GM21528 (cell line): Measurements from ENCODE around the gene CYP26C1.

Source experiments
- ATAC-seq: cut with Tn5 transposase; IDR thresholded peaks from one replicate; pipeline ENCODE4 v1.9.1; 2021; ENCODE audit warnings: mild to moderate bottlenecking, moderate library complexity; ENCODE audit not compliant: unreplicated experiment, low FRiP score

CYP26C1 gene

DNA sequence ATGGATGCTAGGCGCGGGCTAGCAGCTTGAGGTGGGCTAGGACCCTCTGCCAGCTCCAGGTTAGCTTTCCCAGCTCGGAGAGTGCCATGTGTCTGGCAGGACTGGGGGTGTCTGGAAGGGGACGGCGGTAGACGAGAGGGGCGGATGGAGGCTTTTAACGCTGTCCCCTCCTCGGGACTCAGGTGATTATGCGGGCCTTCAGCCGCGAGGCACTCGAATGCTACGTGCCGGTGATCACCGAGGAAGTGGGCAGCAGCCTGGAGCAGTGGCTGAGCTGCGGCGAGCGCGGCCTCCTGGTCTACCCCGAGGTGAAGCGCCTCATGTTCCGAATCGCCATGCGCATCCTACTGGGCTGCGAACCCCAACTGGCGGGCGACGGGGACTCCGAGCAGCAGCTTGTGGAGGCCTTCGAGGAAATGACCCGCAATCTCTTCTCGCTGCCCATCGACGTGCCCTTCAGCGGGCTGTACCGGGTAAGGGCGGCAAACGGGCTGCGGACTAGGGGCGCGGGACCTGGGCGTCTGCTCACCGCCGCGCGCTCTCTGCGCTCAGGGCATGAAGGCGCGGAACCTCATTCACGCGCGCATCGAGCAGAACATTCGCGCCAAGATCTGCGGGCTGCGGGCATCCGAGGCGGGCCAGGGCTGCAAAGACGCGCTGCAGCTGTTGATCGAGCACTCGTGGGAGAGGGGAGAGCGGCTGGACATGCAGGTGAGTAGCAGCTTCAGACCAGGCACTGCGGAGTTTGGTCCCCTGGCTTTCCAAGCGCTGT lies 14.2 kb downstream of the CYP26C1 start:
- no peak for ATAC-seq

DNA sequence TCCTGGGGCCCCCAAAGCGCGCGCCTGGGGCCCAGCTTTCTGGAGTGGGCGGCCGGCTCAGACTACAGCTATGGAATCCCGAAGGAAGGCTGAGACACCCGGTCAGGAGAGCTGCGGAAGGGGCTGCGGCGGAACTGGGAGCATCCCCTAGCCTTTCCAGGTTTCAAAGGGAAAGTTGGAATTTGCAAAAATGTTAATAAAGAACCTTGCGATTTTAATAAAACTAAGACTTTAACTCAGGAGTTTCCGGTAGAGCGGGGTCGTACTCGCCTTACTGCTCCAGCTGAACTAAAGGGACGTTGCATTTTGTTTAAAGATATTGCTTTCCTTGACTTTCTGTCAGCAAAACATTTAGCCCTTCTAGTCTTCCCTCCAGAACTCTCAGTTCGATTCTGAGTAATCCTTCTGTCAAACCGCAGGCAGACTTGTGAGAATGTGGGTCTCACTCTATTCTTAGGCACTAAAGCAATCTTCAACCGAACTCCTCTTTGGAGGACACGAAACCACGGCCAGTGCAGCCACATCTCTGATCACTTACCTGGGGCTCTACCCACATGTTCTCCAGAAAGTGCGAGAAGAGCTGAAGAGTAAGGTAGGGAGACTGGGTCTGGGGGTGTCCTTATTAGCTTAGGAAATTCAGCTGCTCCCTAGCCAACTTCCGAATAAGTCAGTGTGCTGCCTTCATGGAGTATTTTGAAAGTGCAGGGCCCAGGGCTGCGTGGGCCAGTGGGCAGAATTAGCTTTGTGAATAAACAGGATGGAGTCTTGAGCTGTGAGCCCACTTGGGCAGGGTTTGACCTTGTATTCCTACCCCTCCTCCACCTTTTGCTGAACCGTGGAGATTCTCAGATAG lies 15.0 kb downstream of the CYP26C1 start:
- ATAC-seq = no peak

DNA sequence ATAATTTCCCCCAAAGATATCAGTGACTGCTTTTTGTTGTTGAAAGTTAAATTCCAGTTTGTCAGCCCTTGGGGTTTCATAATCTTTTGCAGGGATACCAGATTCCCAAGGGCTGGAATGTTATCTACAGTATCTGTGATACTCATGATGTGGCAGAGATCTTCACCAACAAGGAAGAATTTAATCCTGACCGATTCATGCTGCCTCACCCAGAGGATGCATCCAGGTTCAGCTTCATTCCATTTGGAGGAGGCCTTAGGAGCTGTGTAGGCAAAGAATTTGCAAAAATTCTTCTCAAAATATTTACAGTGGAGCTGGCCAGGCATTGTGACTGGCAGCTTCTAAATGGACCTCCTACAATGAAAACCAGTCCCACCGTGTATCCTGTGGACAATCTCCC lies 16.3 kb downstream of the CYP26C1 start:
- no peak for ATAC-seq

DNA sequence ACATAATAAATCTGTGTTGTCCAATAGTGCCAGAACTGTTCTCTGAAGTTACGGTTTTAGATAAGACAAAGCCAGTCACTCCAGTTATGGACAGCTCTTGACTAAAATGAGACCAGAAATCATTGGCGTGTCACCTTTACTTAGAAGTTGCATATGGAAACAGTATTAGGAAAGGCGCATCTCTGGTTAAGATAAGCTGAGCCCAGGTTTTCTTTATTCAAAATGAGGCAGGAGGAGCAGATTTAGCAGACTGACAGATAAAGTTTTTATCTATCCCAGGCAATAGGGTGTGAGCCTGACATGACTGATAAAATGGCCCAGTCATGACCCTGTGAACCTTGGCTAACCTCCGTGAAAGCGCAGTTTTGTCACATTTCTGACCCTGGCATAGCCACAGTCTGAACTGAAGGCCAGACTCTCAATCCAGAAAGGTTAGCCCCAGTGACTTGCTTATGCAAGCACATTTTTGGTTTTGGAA lies 17.3 kb downstream of the CYP26C1 start:
- ATAC-seq = no peak

DNA sequence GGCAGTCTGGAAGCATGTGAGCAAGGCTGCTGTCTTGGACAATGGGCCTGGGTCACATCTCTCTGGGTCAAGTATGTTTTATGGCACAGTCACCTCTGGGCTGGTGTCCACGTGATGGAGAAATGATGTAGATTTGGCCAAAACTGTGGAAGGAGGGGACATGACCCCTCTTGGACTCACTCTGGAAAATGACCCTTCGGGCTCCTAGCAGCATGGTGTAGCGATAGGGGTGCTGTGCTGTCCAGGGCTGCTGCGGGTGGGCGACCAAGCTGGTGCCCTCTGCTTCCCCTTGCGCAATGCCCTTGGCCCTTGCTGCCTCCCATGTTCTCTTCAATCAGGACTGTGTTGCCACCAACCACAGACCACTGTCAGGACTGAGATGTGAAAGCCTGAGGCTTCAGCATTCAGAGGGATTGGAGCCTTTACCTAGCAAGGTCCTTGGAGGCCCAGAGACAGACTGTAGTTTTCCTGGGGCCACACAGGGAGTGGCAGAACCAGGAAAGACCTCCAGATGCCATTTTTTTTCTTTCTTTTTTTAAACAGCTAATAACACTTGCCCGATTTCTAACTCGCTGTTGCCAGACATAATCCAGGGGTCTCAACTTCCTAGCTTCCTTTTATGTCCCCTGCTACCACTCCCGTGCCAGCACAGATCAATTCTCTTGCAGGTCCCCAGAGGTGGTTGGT lies 19.2 kb downstream of the CYP26C1 start:
- ATAC-seq = no peak

DNA sequence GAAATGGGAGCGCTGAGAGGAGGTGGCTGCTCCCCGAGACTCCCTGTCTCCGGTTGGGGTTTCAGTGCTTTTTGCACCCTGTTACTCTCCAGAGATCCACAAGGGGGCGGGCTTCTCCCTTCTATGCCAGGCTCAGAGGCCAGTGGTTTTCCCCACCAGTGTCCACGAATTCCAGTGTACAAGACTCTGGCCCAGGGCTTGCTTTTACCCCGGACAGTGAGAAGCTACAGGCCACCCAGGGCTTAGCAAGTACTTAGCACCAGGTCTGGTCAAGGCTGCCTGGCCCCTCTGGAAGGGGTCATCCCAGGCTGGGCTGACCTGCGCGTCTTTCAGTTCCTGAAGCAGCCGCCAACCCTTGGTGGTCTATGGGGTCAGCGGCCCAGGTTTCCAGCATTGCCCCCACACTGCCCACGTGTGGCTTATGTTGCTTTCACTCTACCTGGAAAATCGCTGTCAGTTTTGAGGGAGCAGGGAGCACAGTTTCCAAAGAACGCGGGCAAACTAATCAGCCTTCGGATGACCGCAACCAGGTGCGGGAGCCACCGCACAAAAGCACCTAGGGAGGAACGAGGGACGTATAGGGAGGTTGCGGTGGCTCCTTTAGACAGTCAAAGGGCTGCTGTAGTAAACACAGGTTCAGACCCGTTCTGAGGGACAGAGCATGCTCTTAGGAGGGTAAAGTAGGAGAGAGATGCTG lies 19.9 kb downstream of the CYP26C1 start:
- no peak for ATAC-seq

DNA sequence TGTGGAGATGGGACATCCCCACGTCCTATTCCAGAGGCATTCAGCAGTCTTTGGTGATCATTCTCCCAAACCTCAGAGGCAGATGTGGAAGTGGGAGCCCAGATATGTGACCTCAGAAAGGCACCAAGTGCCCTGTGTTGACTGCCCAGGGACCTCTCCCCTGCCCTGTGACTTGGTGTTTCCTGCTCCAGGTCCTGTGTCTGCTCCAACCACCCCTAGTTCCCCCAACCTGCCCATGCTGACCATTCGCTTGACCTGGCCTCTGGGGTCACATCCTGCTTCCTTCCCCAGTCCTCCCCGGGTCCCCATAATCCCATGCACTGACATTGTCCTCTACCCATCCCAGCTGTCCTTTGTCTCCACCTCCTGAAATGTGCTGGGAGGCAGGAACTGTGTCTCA lies 20.7 kb downstream of the CYP26C1 start:
- no peak for ATAC-seq

DNA sequence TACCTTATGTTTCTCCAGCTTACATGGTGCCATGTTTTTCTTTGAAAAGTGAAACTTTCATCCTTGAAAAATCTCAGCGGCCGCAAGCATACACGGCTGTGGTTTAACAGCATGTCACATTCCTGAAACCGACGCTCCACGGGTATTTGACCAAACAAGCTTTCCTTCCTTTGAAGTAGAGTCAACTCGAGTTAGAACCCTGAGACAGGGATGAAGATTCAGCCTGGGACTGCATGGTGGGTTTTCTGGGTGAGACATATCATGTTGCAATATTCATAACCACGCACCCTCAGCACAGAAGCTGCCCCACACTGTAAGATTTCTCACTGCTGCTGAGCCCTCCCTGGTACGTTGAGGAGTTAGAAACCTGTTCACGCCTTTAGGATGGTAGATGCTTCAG lies 21.2 kb downstream of the CYP26C1 start:
- ATAC-seq = no peak

DNA sequence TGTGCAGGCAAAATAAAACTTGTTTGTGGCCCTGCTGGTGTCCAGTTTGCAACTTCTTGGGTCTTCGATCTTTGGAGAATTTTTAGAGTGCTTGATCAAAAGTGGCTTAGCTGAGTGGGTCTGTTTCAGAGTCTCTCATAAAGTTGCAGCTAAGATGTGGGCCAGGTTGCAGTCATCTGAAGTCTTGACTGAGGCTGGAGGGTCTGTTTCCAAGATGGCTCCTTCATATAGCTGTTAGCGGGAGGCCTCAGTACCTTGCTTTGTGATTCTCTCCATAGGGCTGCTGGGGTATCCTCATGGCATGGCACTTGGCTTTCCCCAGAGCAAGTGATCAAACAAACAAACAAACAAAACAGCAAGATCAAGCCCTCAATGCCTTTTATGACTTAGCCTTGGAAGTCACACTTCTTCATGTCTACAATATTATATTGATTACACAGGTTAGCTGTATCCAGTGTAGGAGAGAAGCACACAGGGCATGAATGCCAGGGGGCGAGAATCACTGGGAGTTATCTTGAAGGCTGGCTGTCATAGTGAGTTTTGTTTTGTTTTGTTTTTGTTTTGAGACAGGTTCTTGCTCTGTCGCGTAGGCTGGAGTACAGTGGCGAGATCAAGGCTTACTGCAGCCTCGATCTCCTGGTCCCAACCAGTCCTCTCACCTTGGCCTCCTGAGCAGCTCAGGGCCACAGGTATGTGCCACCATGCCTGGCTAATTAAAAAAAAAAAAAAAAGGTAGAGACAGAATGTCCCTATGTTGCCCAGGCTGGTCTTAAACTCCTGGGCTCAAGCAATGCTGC lies 23.3 kb downstream of the CYP26C1 start:
- ATAC-seq = no peak

DNA sequence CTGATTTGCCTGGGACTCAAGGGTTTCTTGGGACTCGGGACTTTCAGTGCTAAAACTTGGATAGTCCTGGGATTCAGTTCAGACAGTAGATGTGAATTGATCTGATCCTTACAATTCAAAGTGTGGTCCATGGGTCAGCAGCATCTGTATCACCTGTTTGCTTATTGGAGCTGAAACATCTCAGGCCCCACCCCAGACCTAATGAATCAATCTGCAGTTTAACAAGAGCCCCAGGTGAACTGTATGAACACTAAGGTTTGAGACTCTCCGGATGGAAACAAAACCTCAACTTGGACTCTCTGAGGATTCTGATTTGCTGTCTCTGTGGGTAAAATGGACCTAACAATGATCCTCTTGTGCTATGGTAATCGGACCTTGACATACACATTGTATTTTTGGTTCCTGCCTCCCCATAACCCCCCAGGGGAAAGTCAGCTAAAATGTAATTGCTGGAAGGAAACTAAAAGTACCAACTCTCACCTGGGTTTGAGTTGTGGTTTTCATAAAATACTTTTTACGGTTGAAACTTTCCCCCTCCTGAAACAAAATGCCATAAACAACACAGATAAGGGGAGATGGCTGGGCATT lies 24.8 kb downstream of the CYP26C1 start:
- no peak for ATAC-seq

DNA sequence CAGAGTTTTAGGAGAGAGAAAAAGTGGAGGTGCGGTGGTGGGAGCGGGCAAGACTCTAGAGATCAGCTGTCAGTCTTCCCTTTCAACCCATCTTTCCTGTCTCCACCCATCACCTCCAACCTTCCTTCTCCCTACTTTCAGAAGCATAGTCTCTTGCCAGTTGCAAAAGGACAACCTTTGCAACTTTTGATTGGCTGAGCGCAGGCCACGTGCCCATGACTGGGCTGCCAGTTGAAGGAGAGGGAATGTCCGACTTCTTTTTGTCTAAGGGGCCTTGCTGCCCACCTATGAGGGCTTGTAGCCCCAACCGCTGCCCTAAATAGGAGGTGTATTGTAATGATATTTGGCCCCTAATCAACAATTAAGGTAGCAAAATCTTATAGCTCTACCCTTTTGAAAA lies 25.7 kb downstream of the CYP26C1 start:
- ATAC-seq = no peak

DNA sequence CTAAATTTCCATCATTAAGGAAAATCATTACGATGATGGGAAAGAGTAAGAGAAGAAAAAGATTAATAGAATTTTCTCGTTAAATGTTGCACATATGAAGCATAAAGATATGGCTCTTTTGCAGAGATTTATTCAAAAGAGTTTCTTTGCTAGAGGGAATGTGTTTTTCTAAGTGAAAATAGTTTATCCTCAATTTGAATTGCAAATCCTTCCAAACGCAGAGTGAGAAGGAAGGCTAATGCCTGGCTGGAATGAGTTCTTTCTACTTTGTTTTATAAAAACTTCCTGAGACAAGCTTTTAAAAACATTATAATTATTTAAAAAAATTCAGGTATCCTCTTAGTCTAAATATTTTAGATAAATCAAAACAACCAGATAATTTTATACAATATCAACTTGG lies 27.2 kb downstream of the CYP26C1 start:
- ATAC-seq = no peak

DNA sequence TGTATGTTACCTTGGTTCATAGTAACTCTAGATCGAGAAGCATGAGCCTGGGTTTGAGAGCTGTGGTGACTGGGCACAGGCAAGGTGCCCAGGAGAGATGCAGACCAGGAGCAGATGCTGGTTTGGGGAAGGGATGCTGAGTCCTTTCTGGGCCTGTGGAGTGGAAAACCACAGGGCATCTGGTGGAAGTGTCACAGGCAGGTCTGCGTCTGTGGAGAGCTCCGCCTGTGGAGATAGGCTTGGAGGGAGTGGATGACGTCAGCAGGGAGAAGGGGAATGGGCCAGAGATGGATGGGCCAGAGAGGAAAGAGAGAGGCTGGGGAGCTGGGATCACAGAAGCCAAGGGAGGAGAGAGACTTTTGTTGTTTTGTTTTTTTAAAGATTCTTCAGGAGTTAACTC lies 27.9 kb downstream of the CYP26C1 start:
- ATAC-seq = no peak

DNA sequence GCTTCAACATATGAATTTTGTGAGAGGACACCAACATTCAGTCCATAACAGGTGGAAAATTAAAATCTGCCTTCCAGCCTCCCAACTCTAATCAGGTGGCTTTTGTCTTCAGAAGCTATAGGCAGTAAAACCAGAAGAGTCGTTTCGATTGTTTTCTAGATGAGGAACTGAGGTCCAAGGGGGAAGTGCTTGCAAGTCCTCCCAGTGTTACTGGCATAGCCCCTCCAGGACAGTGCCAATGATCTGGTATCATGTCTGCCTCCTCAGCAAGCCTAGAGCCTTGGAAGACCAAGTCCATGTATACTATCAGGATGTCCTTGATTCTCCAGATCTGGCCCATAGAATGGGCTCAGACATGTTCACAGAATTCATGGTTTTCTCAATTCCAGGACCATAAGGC lies 30.0 kb downstream of the CYP26C1 start:
- no peak for ATAC-seq

DNA sequence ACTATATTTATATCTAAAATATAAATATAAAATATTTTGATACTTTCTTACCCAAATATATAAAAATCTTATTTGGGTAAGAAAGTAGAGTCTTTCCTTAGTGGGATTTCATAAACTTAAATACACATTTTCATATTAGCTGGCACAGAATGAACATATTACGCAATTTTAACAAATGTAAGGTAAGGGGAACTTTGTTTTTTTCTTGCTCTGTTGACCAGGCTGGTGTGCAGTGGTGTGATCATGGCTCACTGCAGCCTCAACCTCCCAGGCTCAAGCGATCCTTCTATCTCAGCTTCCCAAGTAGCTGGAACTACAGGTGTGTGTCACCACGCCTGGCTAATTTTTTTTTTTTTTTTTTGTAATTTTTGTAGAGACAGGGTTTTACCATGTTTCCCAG lies 31.4 kb downstream of the CYP26C1 start:
- ATAC-seq = no peak

DNA sequence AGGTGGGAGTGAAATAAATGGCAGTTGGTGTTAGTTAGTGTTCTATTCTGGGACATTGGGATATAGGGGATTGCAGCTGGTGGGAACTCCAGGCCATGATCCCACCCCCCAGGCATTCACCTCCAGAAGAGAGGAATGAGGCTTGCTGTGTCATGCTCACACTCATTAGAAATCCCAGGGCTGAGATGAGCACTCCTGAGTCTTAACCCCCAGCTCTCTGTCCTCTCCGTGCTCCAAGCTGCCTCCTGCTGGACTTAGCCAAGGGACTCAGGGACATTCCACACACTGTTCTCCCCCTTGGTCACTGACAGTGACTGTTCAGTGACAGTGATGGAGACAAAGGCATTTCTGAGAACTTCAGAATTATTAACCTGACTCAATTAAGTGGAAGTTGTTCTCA lies 34.6 kb downstream of the CYP26C1 start:
- no peak for ATAC-seq

DNA sequence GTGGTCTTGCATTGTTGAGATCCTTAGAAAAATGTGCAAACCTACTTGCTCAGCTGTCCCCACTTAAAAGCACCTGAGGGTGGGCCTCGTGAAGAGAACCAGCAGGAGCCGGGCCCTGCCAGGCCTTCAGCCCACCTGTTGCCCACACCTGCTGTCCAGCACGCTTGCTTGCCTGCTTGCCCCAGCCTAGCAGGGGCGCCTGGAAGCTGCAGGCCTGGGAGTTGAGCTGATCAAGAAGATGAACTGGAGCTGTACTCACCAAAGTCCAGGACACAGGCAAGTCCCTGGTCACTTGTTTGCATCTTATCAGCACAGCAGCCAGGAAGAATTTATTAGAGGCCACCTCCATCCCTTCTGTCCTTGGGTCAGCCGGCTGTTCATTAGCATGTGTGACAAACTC lies 36.3 kb downstream of the CYP26C1 start:
- no peak for ATAC-seq

DNA sequence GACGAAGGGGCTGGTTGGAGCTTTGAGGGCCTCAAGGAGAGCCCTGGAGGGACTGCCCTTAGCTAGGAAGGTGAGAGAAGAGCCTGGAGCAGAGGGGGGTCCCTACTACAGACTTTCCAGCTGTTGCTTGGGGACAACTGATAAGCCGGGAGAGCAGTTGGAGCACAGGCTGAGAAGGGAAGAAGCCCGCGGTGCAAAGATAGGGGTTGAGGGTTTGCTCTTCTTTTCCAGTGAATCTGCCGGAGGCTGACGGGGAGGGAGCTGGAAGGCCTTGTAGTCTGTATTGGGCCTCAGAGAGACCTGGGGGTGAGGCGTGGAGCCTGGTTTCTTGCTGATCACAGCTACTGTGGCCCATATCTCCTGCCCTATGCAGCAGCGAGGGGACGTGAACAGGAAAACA lies 36.8 kb downstream of the CYP26C1 start:
- ATAC-seq = no peak

DNA sequence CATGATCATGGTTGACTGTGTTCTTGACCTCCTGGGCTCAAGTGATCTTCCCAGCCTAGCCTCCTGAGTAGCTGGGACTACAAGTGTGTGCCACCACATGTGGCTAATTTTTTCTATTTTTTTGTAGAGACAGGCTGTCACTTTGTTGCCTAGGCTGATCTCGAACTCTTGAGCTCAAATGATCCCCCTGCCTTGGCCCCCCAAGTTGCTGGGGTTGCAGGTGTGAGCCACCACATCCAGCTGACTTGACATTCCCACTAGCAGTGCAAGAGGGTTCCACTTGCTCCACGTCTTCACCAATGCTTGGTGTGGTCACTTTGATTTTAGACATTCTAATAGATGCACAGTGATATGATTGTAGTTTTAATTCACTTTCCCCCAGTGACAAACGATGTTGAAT lies 38.2 kb downstream of the CYP26C1 start:
- ATAC-seq = no peak

DNA sequence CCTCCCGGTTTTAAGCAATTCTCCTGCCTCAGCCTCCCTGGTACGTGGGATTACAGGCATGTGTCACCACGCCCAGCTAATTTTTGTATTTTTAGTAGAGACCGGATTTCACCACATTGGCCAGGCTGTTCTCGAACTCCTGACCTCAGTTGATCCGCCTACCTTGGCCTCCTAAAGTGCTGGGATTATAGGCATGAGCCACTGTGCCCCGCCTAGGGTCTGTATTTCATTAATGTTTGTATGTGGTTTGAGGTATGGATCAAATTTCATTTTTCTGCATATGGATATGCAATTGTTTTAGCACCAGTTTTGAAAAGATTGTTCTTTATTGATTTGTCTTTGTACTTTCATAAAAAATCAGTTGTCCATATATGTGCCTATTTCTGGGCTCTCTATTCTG lies 39.1 kb downstream of the CYP26C1 start:
- no peak for ATAC-seq
